HG02884 (cell line): Measurements from ENCODE around the gene CCDC83.
"Not testable (repeated sequence)": the region's sequence is repeated elsewhere in the genome, so short reads cannot be mapped to it uniquely, and the experiment has no call there.

ENCODE experiments used
- ATAC-seq: cut with Tn5 transposase; IDR thresholded peaks from one replicate; pipeline ENCODE4 v1.9.1; 2021; ENCODE audit warnings: mild to moderate bottlenecking, moderate library complexity; ENCODE audit not compliant: unreplicated experiment

CCDC83 gene

DNA sequence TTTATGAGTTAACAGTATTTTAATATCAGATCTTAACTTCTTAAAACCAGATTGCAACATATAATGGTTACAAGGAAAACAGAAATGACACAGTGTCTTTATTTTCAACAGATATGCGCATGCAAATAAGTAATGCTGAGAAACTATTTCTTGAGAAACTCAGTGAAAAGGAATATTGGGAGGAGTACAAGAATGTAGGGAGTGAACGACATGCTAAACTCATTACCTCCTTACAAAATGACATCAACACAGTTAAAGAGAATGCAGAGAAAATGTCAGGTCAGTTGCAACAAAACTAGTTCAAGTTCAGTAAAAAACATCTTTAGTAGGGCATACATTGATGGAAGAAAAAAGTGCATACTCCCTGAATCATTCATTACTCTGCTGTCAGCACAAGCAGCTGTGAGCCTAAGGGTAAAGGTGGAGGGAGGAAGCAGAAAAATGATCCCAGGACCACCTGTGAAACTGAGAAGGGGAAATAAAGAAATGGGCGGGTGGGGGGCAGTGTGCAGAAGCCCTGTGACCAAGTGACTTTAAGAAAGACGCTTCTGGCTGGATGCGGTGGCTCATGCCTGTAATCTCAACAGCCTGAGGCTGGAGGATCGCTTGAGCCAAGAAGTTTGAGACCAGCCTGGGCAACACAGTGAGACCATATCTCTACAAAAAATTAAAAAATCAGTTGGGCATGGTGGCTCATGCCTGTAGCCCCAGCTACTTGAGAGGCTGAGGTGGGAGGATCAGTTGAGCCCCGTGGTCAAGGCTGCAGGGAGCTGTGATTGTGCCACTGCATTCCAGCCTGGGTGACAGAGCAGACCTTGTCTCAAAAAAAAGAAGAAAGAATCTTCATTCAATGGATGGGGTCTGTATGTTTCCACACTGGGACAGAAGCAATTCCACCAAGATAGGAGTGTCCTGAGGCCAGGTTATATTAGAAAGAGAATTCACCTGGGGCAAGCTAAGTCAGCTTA, 31.2 kb downstream of the CCDC83 start:
- no peak for ATAC-seq

DNA sequence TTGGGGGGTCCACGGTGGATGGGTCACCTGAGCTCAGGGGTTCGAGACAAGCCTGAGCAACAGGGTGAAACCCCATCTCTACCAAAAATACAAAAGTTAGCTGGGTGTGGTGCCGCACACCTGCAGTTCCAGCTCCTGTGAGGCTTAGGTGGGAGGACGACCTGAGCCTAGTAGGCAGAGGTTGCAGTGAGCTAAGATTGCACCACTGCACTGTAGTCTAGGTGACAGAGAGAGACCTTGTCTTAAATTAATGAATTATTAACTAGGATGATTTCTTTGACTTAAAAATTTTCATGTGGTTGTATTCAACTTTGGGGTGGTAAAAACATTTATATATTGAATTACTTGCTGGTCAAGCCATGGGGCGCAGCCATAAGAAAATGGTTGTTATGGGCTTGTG, 33.9 kb downstream of the CCDC83 start:
- ATAC-seq: no peak

DNA sequence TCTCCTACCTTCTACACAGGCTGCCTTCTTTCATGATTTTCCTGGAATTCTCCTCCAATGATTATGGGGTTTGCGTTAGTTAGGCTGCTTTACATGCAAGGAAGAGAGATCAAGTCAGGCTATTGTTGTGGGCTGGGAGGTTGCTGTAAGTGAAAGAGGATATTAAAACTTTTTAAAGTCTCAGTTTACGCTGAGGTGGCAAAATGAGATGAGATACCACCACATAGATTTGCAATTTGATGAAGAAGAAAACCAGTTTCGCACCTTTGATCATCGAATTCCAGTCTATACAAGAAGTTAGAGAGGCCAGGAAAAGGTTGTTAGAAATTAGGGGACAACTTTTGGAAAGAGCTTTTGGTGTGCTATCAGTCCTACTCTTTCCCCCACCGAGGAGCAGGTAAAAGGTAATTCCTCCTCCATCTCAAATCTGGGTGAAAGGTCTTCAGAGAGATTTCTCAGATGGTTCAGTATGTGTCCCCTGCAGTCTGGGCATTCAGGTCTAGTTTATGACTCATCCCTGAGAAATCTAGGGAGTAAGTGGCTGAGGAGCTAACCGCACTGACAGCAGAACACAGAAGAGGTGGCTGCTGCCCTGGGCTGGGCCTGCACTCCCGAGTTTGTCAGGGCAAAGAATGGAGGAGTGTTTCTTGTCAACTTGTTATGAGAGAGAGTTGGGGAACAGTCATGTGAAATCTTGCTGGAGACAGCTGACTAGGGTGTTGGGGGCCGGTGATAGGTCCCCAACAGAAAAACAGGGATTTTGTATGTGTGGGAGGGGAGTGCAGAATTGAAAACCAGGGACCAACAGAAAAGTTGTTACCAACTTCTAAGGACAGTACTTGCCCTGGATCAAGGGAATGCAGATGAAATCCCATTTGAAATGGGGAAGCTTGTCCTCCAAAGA, 34.7 kb downstream of the CCDC83 start:
- no peak for ATAC-seq

- no peak for ATAC-seq
Measured at GRCh38 chr11:85893395-85893794, 38.2 kb downstream of the CCDC83 start.

DNA sequence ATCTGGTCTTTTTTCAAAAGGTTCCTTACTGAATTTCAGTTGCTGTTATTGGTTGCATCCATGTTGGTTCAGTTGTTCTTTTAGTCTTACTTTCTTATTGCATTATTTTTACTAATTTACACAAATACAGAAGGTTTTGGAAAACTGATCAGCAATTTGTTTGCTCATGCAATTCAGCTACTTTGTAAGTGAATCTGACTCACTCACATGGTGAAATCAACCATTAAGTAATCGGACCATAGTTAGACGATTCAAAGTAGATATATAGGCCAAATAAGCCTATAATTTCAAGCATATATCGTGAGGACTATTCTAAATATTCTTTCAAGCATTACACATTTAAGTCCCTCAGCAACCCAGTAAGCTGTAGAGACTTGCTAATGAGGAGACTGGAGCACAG, 41.7 kb downstream of the CCDC83 start:
- ATAC-seq: no peak

GRCh38 chr11:85898456-85898855, 43.3 kb downstream of the CCDC83 start:
- no peak for ATAC-seq

DNA sequence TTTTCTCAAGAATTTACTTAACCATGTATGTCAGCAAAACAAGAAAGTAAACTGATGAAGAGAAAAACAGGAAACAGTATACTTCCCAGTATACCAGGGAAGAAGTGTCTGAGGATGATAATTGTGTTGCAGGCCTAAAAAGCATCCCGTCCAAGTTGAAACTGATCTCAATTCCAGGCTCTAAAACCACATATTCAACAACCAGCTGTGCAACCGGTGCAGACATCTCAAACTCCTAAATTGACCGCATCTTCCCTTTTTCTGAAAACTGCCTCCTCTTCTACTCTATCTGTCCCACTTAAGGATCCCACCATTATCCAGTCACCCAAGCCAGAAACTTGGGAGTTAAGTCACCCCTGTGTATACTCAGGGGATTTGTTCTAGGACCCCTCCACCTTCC, 47.2 kb downstream of the CCDC83 start:
- ATAC-seq: no peak

GRCh38 chr11:85903406-85903805, 48.2 kb downstream of the CCDC83 start:
- ATAC-seq: no peak

GRCh38 chr11:85903811-85904210, 48.6 kb downstream of the CCDC83 start:
- ATAC-seq: no peak

- no peak for ATAC-seq
Measured at GRCh38 chr11:85912414-85912813, 57.2 kb downstream of the CCDC83 start.

- no peak for ATAC-seq
Measured at GRCh38 chr11:85913513-85913912, 58.3 kb downstream of the CCDC83 start.

- no peak for ATAC-seq
Measured at GRCh38 chr11:85914425-85914824, 59.2 kb downstream of the CCDC83 start.

- no peak for ATAC-seq
Measured at GRCh38 chr11:85918910-85919794, 64.0 kb downstream of the CCDC83 start.

DNA sequence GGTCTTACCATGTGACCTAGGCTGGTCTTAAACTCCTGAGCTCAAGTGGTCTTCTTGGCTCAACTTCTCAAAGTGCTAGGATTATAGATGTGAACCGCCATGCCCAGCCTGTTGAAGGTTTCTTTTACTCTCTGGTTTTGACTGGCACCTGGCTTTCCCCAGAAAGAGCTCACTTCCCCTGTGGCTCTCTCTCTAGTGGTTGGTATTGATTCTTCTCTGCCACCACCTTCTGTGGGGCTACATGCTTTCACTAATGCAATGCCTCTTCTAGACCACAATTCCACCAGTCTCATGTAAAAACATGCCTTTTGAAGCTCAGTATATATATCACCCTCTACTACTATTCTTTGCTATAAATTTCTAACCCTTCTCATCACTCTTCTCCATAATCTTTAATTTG, 67.2 kb downstream of the CCDC83 start:
- no peak for ATAC-seq

DNA sequence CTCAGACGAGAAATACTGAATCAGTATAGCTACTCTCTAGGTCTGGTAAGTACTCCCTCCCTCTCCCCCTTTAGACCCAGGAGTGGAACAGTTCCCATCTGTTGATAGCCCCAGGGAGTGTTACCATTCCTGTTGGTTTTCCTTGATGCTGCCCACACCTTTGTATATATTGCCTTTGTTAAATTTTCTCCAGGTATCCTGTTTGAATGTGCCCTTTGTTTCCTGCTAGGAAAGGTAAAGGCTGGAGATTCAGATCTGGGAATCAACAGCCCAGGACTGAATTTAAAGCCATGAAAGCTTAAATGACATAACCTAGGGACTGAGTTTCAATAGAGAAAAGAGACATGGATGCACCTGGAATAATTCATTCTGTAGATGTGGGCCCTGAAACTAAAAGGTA, 68.3 kb downstream of the CCDC83 start:
- no peak for ATAC-seq

DNA sequence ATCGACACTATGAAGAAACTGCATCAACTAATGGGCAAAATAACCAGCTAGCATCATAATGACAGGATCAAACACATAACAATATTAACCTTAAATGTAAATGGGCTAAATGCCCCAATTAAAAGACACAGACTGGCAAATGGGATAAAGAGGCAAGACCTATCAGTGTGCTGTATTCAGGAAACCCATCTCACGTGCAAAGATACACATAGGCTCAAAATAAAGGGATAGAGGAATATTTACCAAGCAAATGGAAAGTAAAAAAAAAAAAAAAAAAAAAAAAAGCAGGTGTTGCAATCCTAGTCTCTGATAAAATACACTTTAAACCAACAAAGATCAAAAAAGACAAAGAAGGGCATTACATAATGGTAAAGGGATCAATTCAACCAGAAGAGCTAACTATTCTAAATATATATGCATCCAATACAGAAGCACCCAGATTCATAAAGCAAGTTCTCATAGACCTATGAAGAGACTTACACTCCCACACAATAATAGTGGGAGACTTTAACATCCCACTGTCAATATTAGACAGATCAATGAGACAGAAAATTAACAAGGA, 71.6 kb downstream of the CCDC83 start:
- ATAC-seq: not testable (repeated sequence)

- ATAC-seq: no peak
Measured at GRCh38 chr11:85930879-85931366, 75.7 kb downstream of the CCDC83 start.

DNA sequence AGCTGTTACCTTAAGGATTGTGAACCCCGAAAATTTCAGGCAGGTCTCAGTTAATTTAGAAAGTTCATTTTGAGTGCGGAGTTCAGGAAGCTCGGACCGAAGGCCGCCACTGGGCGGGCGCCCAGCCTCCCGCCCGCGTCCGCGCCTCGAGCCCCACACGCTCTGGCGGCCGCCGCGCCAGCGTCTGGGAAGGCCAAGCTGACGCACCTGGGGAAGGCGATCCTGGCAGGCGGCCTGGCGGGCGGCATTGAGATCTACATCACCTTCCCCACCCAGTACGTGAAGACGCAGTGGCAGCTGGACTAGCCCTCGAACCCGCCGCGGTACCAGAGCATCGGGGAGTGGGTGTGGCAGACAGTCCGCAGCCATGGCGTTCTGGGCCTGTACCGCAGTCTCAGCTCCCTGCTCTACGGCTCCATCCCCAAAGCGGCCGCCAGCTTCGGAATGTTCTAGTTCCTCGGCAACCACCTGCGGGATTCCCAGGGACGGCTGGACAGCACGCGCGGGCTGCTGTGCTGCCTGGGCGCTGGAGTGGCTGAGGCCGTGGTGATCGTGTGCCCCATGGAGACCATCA, 79.5 kb downstream of the CCDC83 start:
- no peak for ATAC-seq

GRCh38 chr11:85935751-85936150, 80.6 kb downstream of the CCDC83 start:
- no peak for ATAC-seq

DNA sequence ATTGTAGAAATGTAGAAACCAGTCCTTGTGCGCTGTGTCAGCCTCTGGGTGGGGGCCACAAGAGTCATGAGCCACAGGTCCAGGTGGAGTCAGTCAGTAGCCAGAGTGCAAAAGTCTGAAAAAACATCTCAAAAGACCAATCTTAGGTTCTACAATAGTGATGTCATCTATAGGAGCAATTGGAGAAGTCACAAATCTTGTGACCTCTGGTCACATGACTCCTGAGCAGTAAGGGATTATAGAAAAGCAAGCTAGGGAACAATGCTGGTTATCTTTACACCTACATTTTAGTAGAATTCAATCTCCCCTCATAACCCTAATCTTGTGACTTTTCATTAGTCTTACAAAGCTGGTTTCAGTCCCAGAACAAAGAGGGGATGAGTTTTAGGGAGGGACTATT, 82.7 kb downstream of the CCDC83 start:
- ATAC-seq: no peak
